Measurements from ENCODE around the gene IMPA2.
"Not testable (repeated sequence)": the region's sequence is repeated elsewhere in the genome, so short reads cannot be mapped to it uniquely, and the experiment has no call there.

IMPA2 gene

GRCh38 chr18:12028040-12028628 is 46.8 kb downstream of the IMPA2 start:
- DNase-seq (ENCODE audit: low spot score), result no peak

GRCh38 chr18:12028674-12029073 is 47.4 kb downstream of the IMPA2 start:
- no peak for DNase-seq (ENCODE audit: low spot score)

- no peak for DNase-seq (ENCODE audit: low spot score)
Observed at GRCh38 chr18:12029786-12030584, 48.7 kb downstream of the IMPA2 start.

GRCh38 chr18:12030670-12031069 is 49.4 kb downstream of the IMPA2 start:
- DNase-seq (ENCODE audit: low spot score), result no peak

- DNase-seq (ENCODE audit: low spot score), result no peak
Observed at GRCh38 chr18:12031181-12031580, 49.9 kb downstream of the IMPA2 start.

- DNase-seq (ENCODE audit: low spot score), result no peak
Observed at GRCh38 chr18:12031846-12032245, 50.5 kb downstream of the IMPA2 start.

GRCh38 chr18:12032786-12033642 is 51.7 kb downstream of the IMPA2 start:
- no peak for DNase-seq (ENCODE audit: low spot score)

- no peak for DNase-seq (ENCODE audit: low spot score)
Observed at GRCh38 chr18:12033643-12034025, 52.3 kb downstream of the IMPA2 start.

GRCh38 chr18:12034241-12035100 is 53.2 kb downstream of the IMPA2 start:
- DNase-seq (ENCODE audit: low spot score), result no peak

GRCh38 chr18:12035481-12035880 is 54.2 kb downstream of the IMPA2 start:
- DNase-seq (ENCODE audit: low spot score), result no peak

- DNase-seq (ENCODE audit: low spot score), result no peak
Observed at GRCh38 chr18:12036201-12036751, 55.0 kb downstream of the IMPA2 start.

- DNase-seq (ENCODE audit: low spot score), result no peak
Observed at GRCh38 chr18:12038082-12038638, 56.9 kb downstream of the IMPA2 start.

- peak; percentile 87 for DNase-seq (ENCODE audit: low spot score)
Observed at GRCh38 chr18:12038639-12039539, 57.6 kb downstream of the IMPA2 start.

GRCh38 chr18:12039540-12039930 is 58.2 kb downstream of the IMPA2 start:
- DNase-seq (ENCODE audit: low spot score), result not testable (repeated sequence)

- DNase-seq (ENCODE audit: low spot score), result no peak
Observed at GRCh38 chr18:12041561-12041960, 60.3 kb downstream of the IMPA2 start.

- no peak for DNase-seq (ENCODE audit: low spot score)
Observed at GRCh38 chr18:12043811-12044210, 62.5 kb downstream of the IMPA2 start.

GRCh38 chr18:12044591-12044990 is 63.3 kb downstream of the IMPA2 start:
- DNase-seq (ENCODE audit: low spot score), result no peak

GRCh38 chr18:12046046-12046750 is 64.9 kb downstream of the IMPA2 start:
- DNase-seq (ENCODE audit: low spot score), result no peak

GRCh38 chr18:12046751-12047335 is 65.5 kb downstream of the IMPA2 start:
- DNase-seq (ENCODE audit: low spot score), result no peak

Measured in LoVo (cell line).